Kidney epithelial cell (primary cell): ENCODE results near the gene CTRB1. TPM values are rescaled to one million over a fixed set of nuclear protein-coding genes. Genes with fewer than 3 reads are reported as not detected.

ENCODE experiments used
- DNase-seq: peaks from one replicate; pipeline ENCODE4 v3.0.0-alpha.2; 2010; ENCODE audit warnings: low read depth
- H3K27me3 ChIP-seq: 2 replicates; pipeline ENCODE4 v1.6.0; 2011; ENCODE audit warnings: low read length; ENCODE audit not compliant: control insufficient read depth, insufficient read depth
- H3K36me3 ChIP-seq: 2 replicates; pipeline ENCODE4 v1.5.1; 2011; ENCODE audit warnings: low read length; ENCODE audit not compliant: control insufficient read depth, insufficient read depth
- H3K4me3 ChIP-seq: 2 replicates; pipeline ENCODE4 v1.5.1; 2011; ENCODE audit warnings: low read depth, mild to moderate bottlenecking, control low read depth, low read length
- CTCF ChIP-seq: IDR thresholded peaks from 2 replicates; pipeline ENCODE4 v1.5.1; 2011; ENCODE audit warnings: mild to moderate bottlenecking, moderate library complexity, low read length, control low read depth, inconsistent platforms; ENCODE audit not compliant: insufficient read depth, poor library complexity, severe bottlenecking
- total RNA-seq: library from RNA; depleted of rRNA; stranded (reverse); fragments of >200 nt; gene quantifications from 2 replicates; pipeline ENCODE4 v1.2.3, GENCODE V29; 2015

CTRB1 gene
- total RNA-seq, 1 donor from 2014 or later = not detected

- DNase-seq = no peak
- H3K36me3 ChIP-seq = peaks cover 3% of the 10 kb centered on the region
- H3K27me3 ChIP-seq = peaks cover 6% of the 10 kb centered on the region
- TF ChIP-seq CTCF = no peak
- H3K4me3 ChIP-seq = no peak overlapping the region
These were observed 5.7 kb downstream of the CTRB1 start for GRCh38 chr16:75224306-75225082.

GRCh38 chr16:75225092-75225491 is 6.3 kb downstream of the CTRB1 start:
- TF ChIP-seq CTCF = no peak
- Histone ChIP-seq H3K27me3 (peaks cover 6% of the 10 kb centered on the region), H3K36me3 (peaks cover 3% of the 10 kb centered on the region), H3K4me3 (no peak overlapping the region)
- DNase-seq = no peak

GRCh38 chr16:75225678-75226515 is 7.1 kb downstream of the CTRB1 start:
- peaks cover 6% of the 10 kb centered on the region for H3K27me3 ChIP-seq
- peaks cover 5% of the 10 kb centered on the region for H3K36me3 ChIP-seq
- DNase-seq = no peak
- TF ChIP-seq CTCF = no peak
- H3K4me3 ChIP-seq = no peak overlapping the region

- DNase-seq = no peak
- Histone ChIP-seq H3K4me3 (no peak overlapping the region), H3K27me3 (peaks cover 6% of the 10 kb centered on the region), H3K36me3 (peaks cover 5% of the 10 kb centered on the region)
- TF ChIP-seq CTCF = no peak
These were observed 8.0 kb downstream of the CTRB1 start for GRCh38 chr16:75226550-75227360.

GRCh38 chr16:75227361-75228142 is 8.8 kb downstream of the CTRB1 start:
- H3K27me3 ChIP-seq = peaks cover 6% of the 10 kb centered on the region
- TF ChIP-seq CTCF = no peak
- no peak for DNase-seq

More at GRCh38 chr16:75227361-75228142, 8.8 kb downstream of the CTRB1 start:
- H3K36me3 ChIP-seq = peaks cover 5% of the 10 kb centered on the region
- no peak overlapping the region for H3K4me3 ChIP-seq
